Left ventricle myocardium superior (tissue), 1 donor: Measurements from ENCODE around the gene GATA6. TPM values are rescaled to one million over a fixed set of nuclear protein-coding genes. Genes with fewer than 3 reads are reported as not detected.

Experiments
- ATAC-seq: fragments of 200-7000 bp; cut with Tn5 transposase; one replicate; pipeline ENCODE4 v1.9.1; 2020; ENCODE audit warnings: mild to moderate bottlenecking, moderate library complexity
- DNase-seq: peaks from one replicate; pipeline ENCODE4 v3.0.0-alpha.2; 2020
- intact Hi-C: fragments of 100-400 bp; cut with micrococcal nuclease; formaldehyde crosslinking; loops from one replicate; pipeline ENCODE4 v1.11.0; 2022
- long read RNA-seq: library from polyadenylated mRNA; unstranded; transcript quantifications from one replicate; pipeline ENCODE4 v2.0.0, GENCODE V29; 2021
- total RNA-seq: library from RNA; stranded (reverse); fragmentation: NEBNext Ultra II Directional; extraction: Animal tissue kit (Norgen Biotek cat#: 25700); gene quantifications from one replicate; pipeline ENCODE4 v1.2.1, GENCODE V29; 2021
- donor health status: DM: no; HTN: yes; CAD: no; lungs with severe emphysema.

The GATA6 gene
- total RNA-seq: 62.3 TPM
- long read RNA-seq, transcript GATA6-201 (7 exons, 3,770 nt): major isoform, 80 of 161 reads
- long read RNA-seq, transcript GATA6-202 (6 exons, 2,057 nt): minor isoform, 43 of 161 reads
- long read RNA-seq, partial matches to known transcripts: 24 of 161 reads
- long read RNA-seq, other reads (novel, unspliced or antisense): 14 of 161 reads

GRCh38 chr18:22169011-22169888 lies at the start of gene GATA6:
TSS of gene GATA6 (plus strand) at chr18:22169589. CDS start at chr18:22171145, 1,556 bp downstream.
- peak; percentile 94 for DNase-seq
- peak; percentile 75 for ATAC-seq
- intact Hi-C loops: loop anchor here (10.0 kb wide), 1 partner anchor 174 kb away; no protein-coding TSS in a partner anchor

GRCh38 chr18:22124970-22125369 lies 44.4 kb upstream of the GATA6 start:
- ATAC-seq (no peak), DNase-seq (no peak)
- intact Hi-C loops: no loop called here

- intact Hi-C loops: no loop called here
- DNase-seq (no peak), ATAC-seq (no peak)
Observed at GRCh38 chr18:22128954-22129353, 40.4 kb upstream of the GATA6 start.

- no peak for ATAC-seq
- intact Hi-C loops: no loop called here
- DNase-seq: no peak
Observed at GRCh38 chr18:22129778-22130177, 39.6 kb upstream of the GATA6 start.

GRCh38 chr18:22132258-22132657 lies 37.1 kb upstream of the GATA6 start:
- ATAC-seq (no peak), DNase-seq (no peak)
- intact Hi-C loops: no loop called here

- DNase-seq: no peak
- intact Hi-C loops: no loop called here
- no peak for ATAC-seq
Observed at GRCh38 chr18:22132763-22133162, 36.6 kb upstream of the GATA6 start.

GRCh38 chr18:22136395-22136794 lies 33.0 kb upstream of the GATA6 start:
- DNase-seq (no peak), ATAC-seq (no peak)
- intact Hi-C loops: no loop called here

- no peak for ATAC-seq
- intact Hi-C loops: no loop called here
- no peak for DNase-seq
Observed at GRCh38 chr18:22141211-22141610, 28.2 kb upstream of the GATA6 start.

- intact Hi-C loops: no loop called here
- ATAC-seq (no peak), DNase-seq (no peak)
Observed at GRCh38 chr18:22143347-22144340, 25.7 kb upstream of the GATA6 start.

- ATAC-seq (no peak), DNase-seq (no peak)
- intact Hi-C loops: no loop called here
Observed at GRCh38 chr18:22145160-22145559, 24.2 kb upstream of the GATA6 start.

GRCh38 chr18:22149710-22150109 lies 19.7 kb upstream of the GATA6 start:
- ATAC-seq (no peak), DNase-seq (no peak)
- intact Hi-C loops: no loop called here

- intact Hi-C loops: no loop called here
- DNase-seq: no peak
- no peak for ATAC-seq
Observed at GRCh38 chr18:22152093-22152492, 17.3 kb upstream of the GATA6 start.

- DNase-seq (no peak), ATAC-seq (no peak)
- intact Hi-C loops: no loop called here
Observed at GRCh38 chr18:22153428-22153827, 16.0 kb upstream of the GATA6 start.

GRCh38 chr18:22155584-22155983 lies 13.8 kb upstream of the GATA6 start:
- DNase-seq (no peak), ATAC-seq (no peak)
- intact Hi-C loops: no loop called here

GRCh38 chr18:22159014-22159413 lies 10.4 kb upstream of the GATA6 start:
- intact Hi-C loops: no loop called here
- ATAC-seq (no peak), DNase-seq (no peak)

- DNase-seq (no peak), ATAC-seq (no peak)
- intact Hi-C loops: loop anchor here (10.0 kb wide), 1 partner anchor 166 kb away; no protein-coding TSS in a partner anchor
Observed at GRCh38 chr18:22161090-22161489, 8.3 kb upstream of the GATA6 start.

GRCh38 chr18:22163416-22164161 lies 5.8 kb upstream of the GATA6 start:
- no peak for ATAC-seq
- DNase-seq: no peak
- intact Hi-C loops: loop anchor here (10.0 kb wide), 1 partner anchor 169 kb away; no protein-coding TSS in a partner anchor

GRCh38 chr18:22164337-22165048 lies 4.9 kb upstream of the GATA6 start:
- intact Hi-C loops: loop anchor here (10.0 kb wide), 1 partner anchor 170 kb away; no protein-coding TSS in a partner anchor
- ATAC-seq (no peak), DNase-seq (no peak)
